Stimulated activated CD8-positive, alpha-beta memory T cell treated with anti-CD3 and anti-CD28 coated beads, Interleukin-4, amount 100 ng/mL, for 4 hours (primary cell): ENCODE data around the gene RBM22.

Source experiments
- DNase-seq, 2 donors: peaks; one replicate each; pipeline ENCODE4 v3.0.0-alpha.2; 2020; ENCODE audit warnings: low read depth in 2 of 2, low spot score in 1 of 2

RBM22 gene

GRCh38 chr5:150672884-150673275, 28.0 kb downstream of the RBM22 start:
- no peak for DNase-seq

DNA sequence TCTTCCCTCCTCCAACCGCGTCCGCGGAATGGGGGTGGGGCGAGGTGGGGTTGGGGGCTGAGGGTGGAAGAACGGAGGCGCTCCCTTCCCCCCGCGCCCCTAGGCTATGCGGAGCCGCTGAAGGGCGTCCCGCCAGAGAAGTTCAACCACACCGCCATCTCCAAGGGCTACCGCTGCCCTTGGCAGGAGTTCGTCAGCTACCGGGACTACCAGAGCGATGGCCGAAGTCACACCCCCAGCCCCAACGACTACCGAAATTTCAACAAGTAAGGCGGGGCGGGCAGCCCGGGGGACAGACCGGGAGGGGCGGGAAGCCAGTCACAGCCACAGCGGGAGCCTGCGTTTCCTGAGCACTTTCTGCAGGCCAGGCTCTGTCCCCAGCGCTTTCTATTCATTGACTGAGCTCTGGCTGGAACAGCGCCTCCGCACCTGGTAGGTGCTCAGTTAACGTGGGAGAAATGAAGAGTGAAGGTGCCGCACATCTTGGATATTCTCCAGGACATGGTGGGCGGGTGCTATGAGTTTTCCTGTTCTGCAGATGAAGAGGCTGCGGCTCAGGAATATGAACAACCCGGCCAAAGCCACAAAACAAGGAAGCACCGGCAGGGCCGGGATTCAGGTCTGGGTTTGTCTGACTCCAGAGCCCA, 28.5 kb downstream of the RBM22 start:
- no peak for DNase-seq

DNA sequence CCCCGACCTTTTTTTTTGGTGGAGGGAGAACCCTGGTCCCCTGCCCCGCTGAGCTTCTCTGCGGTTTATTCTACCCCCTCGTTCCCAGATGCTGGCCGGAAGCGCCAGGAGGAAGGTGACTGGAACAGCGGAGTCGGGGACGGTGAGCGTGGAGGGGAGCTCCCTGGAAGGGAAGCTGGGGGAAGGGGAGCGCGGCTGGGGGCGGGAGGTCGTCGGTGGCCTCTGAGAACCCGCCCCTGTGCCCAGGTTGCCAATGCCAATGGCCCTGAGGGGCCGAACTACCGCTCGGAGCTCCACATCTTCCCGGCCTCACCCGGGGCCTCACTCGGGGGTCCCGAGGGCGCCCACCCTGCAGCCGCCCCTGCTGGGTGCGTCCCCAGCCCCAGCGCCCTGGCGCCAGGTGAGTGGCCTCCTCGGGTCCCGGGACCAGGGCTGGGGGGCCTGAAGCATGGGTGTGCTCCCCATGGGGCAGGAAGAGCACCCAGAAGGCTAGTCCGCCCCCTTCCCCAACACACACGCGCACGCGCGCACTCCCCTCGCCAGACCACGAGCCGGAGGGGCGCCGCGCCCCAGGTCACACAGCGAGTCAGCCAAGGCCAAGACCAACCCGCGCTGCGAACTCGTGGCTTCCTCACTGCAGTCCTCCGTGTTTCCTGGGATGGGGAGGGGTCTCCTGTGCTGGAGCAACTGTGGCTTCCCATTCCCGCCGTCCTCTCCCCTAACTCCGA, 29.2 kb downstream of the RBM22 start:
- DNase-seq: no peak

DNA sequence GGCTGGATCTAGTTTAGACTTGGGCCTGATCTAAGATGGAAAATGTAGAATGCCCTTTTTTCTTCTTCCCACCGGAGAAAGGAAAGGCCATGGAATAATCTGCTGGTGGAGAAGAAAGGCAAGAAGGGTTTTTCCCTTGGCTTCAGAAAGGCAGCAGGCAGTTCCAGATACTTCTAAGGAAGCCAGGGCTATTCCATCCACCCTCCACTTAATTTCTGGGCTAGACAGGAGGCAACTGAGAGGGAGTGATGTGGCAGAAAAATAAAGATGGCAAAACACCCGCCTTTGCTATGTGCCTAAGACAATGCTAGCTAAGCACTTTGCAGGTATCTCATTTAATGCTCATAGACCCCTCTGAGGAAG, 29.9 kb downstream of the RBM22 start:
- no peak for DNase-seq

- no peak for DNase-seq
These were observed 30.5 kb downstream of the RBM22 start for GRCh38 chr5:150670275-150670947.

DNA sequence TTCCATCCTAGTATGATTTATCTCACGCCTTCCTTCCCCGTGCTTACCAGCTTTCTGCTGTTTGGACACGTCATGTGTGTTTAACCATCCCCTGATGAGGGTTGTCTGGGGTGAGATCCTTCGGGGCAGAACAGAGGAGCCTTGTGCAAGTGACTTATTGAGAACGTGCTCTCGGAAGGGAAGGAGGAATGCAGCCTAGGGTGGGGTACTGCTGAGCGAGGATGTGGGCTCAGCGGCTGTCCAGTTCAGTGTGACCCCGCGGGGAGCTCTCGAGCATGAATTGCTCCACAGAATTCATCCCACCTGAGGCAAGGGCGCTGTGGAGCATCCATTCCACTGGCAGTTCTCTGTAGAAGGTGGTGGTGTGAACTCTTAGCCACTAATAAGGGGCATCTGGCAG, 35.8 kb downstream of the RBM22 start:
- no peak for DNase-seq

DNA sequence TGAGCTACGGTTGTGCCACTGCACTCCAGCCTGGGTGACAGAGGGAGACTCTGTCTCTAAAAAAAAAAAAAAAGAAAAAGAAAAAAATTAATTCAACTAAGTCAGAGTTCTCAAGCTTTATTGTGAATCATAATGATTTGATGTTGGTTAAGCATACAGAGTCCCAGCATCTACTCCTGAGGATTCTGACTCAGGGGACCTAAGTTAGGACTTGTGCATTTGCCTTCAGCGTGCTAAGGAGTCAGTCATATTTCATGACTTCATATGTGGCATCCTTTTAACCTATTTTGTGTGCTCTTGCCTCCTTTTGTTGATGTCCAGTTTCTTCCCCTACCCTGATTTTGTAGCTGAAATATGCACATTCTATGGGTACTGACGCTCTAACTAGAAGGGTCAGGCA, 36.9 kb downstream of the RBM22 start:
- no peak for DNase-seq

DNA sequence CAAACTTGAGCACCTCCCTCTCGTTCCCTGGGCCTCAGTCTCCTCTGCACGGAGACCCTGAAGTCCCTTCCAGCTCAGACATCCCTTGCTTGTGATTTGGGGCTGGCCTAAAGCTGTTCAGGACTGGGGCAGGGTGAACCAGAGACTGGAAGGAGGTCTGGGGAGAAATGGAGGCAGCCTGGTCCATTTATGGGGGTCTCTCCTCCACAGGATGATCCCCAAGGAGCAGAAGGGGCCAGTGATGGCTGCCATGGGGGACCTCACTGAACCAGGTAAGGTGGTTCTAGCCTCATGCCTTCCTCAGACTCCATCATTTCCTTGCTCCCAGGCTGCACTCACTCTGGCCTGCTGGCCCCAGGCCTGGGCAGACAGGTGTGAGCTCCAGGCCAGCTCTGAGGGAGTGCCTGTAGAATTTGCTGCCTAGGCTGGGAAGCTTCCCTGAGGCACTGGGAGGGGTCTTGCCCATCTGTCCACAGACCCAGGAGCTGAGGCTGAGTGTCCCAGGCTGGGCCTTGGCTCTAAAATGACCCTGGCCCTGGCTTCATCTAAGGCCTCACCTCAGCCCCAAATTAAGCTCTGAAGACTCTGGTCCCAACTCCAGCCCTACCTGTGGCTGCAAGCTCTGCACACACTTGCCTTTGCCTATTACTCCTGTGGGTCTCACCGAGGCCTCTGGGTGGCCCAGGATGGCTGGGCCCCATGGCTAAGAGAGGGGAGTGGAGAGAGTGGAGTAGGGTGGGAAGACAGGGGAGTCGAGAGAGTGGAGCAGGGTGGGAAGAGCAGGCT, 37.9 kb downstream of the RBM22 start:
- DNase-seq: no peak

DNA sequence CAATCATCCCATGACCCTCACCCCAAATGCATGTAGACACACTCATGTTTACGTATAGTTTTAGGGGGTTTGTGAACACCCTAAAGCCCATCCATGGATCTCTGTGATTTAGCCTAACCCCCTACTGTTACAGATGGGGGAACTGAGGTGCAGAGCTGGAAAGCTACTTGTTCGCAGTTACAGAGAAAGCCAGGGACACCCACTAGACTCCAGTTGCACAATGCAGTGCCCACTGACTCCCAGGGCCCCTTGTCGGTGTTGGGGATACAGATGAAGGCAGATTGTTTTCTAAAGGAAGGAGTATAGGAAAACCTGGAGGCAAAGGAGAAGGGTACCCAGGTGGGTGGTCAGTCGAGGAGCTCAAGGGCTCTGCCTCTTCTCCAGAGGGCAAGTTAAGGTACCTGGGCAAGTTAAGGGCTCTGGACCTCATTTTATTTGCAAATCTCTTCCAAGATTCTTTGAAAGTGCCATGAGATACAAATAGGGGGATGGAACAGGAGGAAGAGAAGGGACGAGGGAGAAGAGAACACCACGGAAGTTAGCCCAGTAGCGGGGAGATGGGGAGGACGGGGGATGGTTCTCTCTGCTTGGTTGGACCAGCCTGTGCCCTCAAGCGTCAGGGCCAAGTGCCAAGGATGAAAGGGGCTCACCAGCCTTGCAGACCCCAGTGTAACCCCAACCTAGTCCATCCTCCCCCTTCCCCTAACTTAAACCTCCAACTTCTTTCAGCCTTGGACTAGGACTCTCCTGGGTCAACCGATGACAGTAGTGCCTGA, 38.9 kb downstream of the RBM22 start:
- DNase-seq: no peak

DNA sequence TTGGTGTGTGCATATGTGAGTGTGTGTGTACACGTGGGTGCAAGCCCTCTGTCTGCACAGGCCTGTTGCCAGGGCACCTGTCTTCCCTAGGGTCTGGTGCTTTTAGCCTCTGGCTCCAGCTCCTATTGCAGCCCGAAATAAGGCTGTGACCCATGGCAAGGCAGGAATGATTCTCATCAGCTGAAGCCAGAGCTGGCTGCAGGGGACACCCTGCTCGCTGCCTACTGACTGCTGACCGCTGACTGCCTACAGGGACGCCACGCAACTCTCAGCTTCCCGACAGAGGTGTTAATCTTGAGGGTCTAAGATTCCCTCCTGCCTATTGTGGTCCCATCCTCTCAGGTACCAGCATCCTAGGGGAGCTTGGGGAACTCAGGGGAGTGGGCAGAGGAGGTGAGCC, 39.8 kb downstream of the RBM22 start, which contains the start of gene MYOZ3:
Gene MYOZ3 (plus strand): TSS at position 166 of the 400 bp plus-strand sequence. CDS start 1,691 bp downstream, outside the sequence.
- DNase-seq: no peak

DNA sequence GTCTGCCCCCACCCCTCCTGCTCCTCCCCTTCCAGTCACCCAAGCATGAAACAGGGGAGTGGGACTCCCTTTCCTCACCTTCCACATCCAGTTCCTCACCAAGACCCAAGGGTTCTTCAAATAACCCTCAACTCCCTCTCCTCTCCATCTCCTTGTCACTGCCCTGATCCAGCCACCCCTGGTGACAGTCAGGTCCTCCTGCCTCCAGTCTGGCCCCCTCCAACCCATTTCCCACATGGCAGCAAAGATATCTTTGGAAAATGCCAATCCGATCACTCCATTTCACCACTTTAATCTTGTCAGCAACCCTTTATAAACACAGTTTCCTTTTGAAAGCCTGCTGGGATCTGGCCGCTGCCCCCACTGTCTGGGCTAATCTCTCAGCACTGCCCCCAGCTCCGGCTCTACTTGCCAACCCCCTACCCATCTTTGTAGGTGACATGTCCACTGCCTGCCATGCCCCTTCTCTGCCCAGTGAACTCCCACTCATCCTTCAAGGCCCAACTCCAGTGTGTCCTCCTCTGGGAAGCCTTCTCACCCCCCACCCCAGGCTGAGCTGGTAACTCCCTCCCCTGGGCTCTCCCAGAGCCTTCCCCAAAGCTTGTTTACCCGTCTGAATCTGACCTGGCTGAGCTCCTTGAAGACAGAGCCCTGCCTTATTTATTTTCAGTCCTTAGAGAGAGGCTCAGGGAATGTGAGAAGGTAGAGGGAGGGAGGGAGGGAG, 40.6 kb downstream of the RBM22 start:
- DNase-seq: no peak

GRCh38 chr5:150659360-150660107, 41.3 kb downstream of the RBM22 start:
- DNase-seq: no peak

DNA sequence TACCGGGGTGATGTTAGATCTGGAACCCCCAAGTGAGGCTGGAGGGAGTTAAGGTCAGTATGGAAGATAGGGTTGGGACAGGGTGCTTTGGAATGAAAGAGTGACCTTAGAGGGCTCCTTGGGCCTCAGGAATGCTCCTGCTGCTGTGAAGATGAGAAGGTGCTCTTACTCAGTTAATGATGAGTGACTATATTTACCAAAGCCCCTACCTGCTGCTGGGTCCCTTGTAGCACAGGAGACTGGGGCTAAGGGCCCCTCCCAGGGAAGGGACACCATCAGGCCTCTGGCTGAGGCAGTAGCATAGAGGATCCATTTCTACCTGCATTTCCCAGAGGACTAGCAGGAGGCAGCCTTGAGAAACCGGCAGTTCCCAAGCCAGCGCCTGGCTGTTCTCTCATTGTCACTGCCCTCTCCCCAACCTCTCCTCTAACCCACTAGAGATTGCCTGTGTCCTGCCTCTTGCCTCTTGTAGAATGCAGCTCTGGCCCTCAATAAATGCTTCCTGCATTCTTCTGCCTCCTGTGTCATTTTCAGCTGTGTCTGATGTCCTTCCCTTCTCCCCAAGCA, 42.1 kb downstream of the RBM22 start:
- DNase-seq: no peak

DNA sequence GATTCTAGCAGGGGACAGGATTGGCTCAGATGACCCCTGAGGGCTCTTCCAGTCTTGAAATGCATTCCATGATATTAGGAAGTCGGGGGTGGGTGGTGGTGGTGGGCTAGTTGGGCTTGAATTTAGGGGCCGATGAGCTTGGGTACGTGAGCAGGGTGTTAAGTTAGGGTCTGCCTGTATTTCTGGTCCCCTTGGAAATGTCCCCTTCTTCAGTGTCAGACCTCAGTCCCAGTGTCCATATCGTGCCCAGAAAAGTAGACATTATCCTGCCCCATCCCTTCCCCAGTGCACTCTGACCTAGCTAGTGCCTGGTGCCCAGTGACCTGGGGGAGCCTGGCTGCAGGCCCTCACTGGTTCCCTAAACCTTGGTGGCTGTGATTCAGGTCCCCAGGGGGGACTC, 42.7 kb downstream of the RBM22 start:
- no peak for DNase-seq

GRCh38 chr5:150656191-150657132, 44.4 kb downstream of the RBM22 start:
- DNase-seq: peak; percentile 20 to 43

GRCh38 chr5:150655221-150655620, 45.6 kb downstream of the RBM22 start:
- no peak for DNase-seq

GRCh38 chr5:150653762-150654556, 46.9 kb downstream of the RBM22 start:
- DNase-seq: no peak
